ENCODE results near the gene TNFSF13B.

The TNFSF13B gene

DNA sequence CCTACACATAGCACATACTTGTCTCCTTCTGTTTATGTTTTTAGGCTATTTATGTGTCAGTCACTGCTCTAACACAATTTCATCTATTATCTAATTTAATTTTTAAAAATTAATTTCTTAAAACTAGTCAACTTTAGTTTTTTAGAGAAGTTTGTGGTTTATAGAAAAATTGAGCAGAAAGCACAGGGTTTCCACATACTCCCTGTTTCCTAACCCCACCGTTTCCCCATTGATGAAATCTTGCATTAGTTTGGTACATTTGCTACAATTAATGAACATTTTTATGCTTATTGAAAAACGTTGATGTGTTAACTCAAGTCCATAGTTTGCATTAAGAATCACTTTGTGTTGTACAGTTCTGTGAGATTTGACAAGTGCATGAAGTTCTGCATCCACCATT is 53.5 kb downstream of the TNFSF13B start:
- no peak overlapping the region for H3K27ac ChIP-seq

GRCh38 chr13:108325863-108326262 is 56.3 kb downstream of the TNFSF13B start:
- H3K4me1 ChIP-seq (ENCODE audit: low read depth, poor library complexity, severe bottlenecking): no peaks in the 10 kb centered on the region
- H3K4me3 ChIP-seq (IDR thresholded peaks at IDR 0.05; ENCODE audit: insufficient read depth, low read depth, low read length): no peak overlapping the region
- no peaks in the 10 kb centered on the region for H4K20me1 ChIP-seq (ENCODE audit: insufficient read depth)
- H3K9ac ChIP-seq: no peak overlapping the region
- no peak overlapping the region for H3K27ac ChIP-seq
- no peak for TF ChIP-seq CTCF (conservative IDR thresholded peaks at IDR 0.05; ENCODE audit: low read depth, low read length)
- H3K27me3 ChIP-seq (ENCODE audit: insufficient read depth, low read depth): no peaks in the 10 kb centered on the region
- no peak overlapping the region for H3K4me2 ChIP-seq
- no peaks in the 10 kb centered on the region for H3K36me3 ChIP-seq (ENCODE audit: insufficient read depth)
- H2AFZ ChIP-seq (ENCODE audit: low read depth): no peak overlapping the region
- no peaks in the 10 kb centered on the region for H3K79me2 ChIP-seq (ENCODE audit: insufficient read depth, low read depth)

More for the DNA sequence above, 53.5 kb downstream of the TNFSF13B start:
- Histone ChIP-seq H3K36me3 (ENCODE audit: insufficient read depth) (no peaks in the 10 kb centered on the region), H2AFZ (ENCODE audit: low read depth) (no peak overlapping the region), H4K20me1 (ENCODE audit: insufficient read depth) (no peaks in the 10 kb centered on the region), H3K4me2 (no peak overlapping the region), H3K79me2 (ENCODE audit: insufficient read depth, low read depth) (no peaks in the 10 kb centered on the region), H3K9ac (no peak overlapping the region), H3K4me3 (IDR thresholded peaks at IDR 0.05; ENCODE audit: insufficient read depth, low read depth, low read length) (no peak overlapping the region), H3K4me1 (ENCODE audit: low read depth, poor library complexity, severe bottlenecking) (no peaks in the 10 kb centered on the region), H3K27me3 (ENCODE audit: insufficient read depth, low read depth) (no peaks in the 10 kb centered on the region)
- TF ChIP-seq CTCF (conservative IDR thresholded peaks at IDR 0.05; ENCODE audit: low read depth, low read length): no peak

DNA sequence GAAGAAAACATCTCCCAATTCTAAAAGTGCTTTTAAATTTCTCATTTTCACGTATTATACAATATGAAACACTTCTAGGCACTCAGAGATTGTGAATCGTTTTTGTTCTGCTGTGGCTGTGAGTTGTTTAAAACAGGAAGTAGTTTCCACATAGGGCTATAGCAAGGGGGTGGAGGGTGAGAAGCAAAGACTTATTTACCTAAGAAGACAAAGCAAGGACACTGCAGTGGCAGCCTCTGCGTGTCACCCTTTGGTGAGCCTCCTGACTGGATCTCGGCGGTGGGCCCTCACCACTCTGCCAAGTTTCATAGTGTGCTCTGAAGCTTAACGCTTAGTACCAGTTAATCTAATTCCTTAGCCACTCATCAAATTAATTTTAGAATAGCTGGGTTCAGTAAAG is 56.8 kb downstream of the TNFSF13B start:
- Histone ChIP-seq H3K4me1 (ENCODE audit: low read depth, poor library complexity, severe bottlenecking) (no peaks in the 10 kb centered on the region), H2AFZ (ENCODE audit: low read depth) (no peak overlapping the region)

GRCh38 chr13:108328848-108329247 is 59.3 kb downstream of the TNFSF13B start:
- Histone ChIP-seq H3K27ac (no peak overlapping the region), H3K9ac (no peak overlapping the region), H3K4me3 (IDR thresholded peaks at IDR 0.05; ENCODE audit: insufficient read depth, low read depth, low read length) (no peak overlapping the region), H3K27me3 (ENCODE audit: insufficient read depth, low read depth) (no peaks in the 10 kb centered on the region), H4K20me1 (ENCODE audit: insufficient read depth) (no peaks in the 10 kb centered on the region), H3K4me2 (no peak overlapping the region), H2AFZ (ENCODE audit: low read depth) (no peak overlapping the region), H3K36me3 (ENCODE audit: insufficient read depth) (no peaks in the 10 kb centered on the region), H3K4me1 (ENCODE audit: low read depth, poor library complexity, severe bottlenecking) (no peaks in the 10 kb centered on the region), H3K79me2 (ENCODE audit: insufficient read depth, low read depth) (no peaks in the 10 kb centered on the region)
- no peak for TF ChIP-seq CTCF (conservative IDR thresholded peaks at IDR 0.05; ENCODE audit: low read depth, low read length)

More for the DNA sequence above, 56.8 kb downstream of the TNFSF13B start:
- Histone ChIP-seq H3K79me2 (ENCODE audit: insufficient read depth, low read depth) (no peaks in the 10 kb centered on the region), H3K4me3 (IDR thresholded peaks at IDR 0.05; ENCODE audit: insufficient read depth, low read depth, low read length) (no peak overlapping the region), H4K20me1 (ENCODE audit: insufficient read depth) (no peaks in the 10 kb centered on the region), H3K9ac (no peak overlapping the region), H3K27me3 (ENCODE audit: insufficient read depth, low read depth) (no peaks in the 10 kb centered on the region), H3K4me2 (no peak overlapping the region), H3K27ac (no peak overlapping the region), H3K36me3 (ENCODE audit: insufficient read depth) (no peaks in the 10 kb centered on the region)
- TF ChIP-seq CTCF (conservative IDR thresholded peaks at IDR 0.05; ENCODE audit: low read depth, low read length): no peak
